A549 (cell line): ENCODE data around the gene SMTNL2.

Experiments used
- CEBPB ChIP-seq, 2 experiments: fragments of >200 bp in 1 of 2; sonication (Bioruptor Twin) in 1 of 2; formaldehyde crosslinking in 1 of 2; IDR thresholded peaks; 2 replicates each; pipeline ENCODE4 v1.6.1; 2012 to 2016
- CHD4 ChIP-seq: fragments of 200-600 bp; sonication (generic); IDR thresholded peaks from 2 replicates; pipeline ENCODE4 v1.6.1; 2016; ENCODE audit warnings: antibody characterized with exemption, mild to moderate bottlenecking, borderline replicate concordance
- CTCF ChIP-seq: fragments of >200 bp; sonication (Bioruptor Twin); formaldehyde crosslinking; IDR thresholded peaks from 3 replicates; pipeline ENCODE4 v1.5.1; 2016
- HOXA7 ChIP-seq: fragments of 250-450 bp; sonication (Bioruptor Pico); IDR thresholded peaks from 2 replicates; pipeline ENCODE4 v1.5.0; 2020; ENCODE audit warnings: mild to moderate bottlenecking, moderate library complexity
- JUN ChIP-seq, 2 experiments: fragments of >200 bp; sonication (Bioruptor Twin); formaldehyde crosslinking; IDR thresholded peaks; 2 replicates in 1 of 2; 3 replicates in 1 of 2; pipeline ENCODE4 v1.6.1; 2016 to 2017
- KDM5A ChIP-seq: fragments of 200-600 bp; sonication (generic); IDR thresholded peaks from 2 replicates; pipeline ENCODE4 v1.6.1; 2016; ENCODE audit warnings: antibody characterized with exemption, mild to moderate bottlenecking
- POLR2A ChIP-seq: IDR thresholded peaks from 2 replicates; pipeline ENCODE4 v1.6.1; 2012; ENCODE audit warnings: mild to moderate bottlenecking, low read length
- RCOR1 ChIP-seq: fragments of 150-350 bp; IDR thresholded peaks from 2 replicates; pipeline ENCODE4 v1.6.1; 2014; ENCODE audit warnings: antibody characterized with exemption, low read length, low read depth
- RNF2 ChIP-seq: fragments of 200-600 bp; sonication (generic); IDR thresholded peaks from 2 replicates; pipeline ENCODE4 v1.6.1; 2016; ENCODE audit warnings: low read depth, mild to moderate bottlenecking, antibody characterized with exemption, moderate library complexity, borderline replicate concordance
- TFCP2L1 ChIP-seq: fragments of 250-450 bp; sonication (Bioruptor Pico); IDR thresholded peaks from 2 replicates; pipeline ENCODE4 v1.5.0; 2021; ENCODE audit warnings: mild to moderate bottlenecking
- ZFP36 ChIP-seq: fragments of 450-650 bp; IDR thresholded peaks from 2 replicates; pipeline ENCODE4 v1.6.1; 2014; ENCODE audit warnings: borderline replicate concordance; ENCODE audit not compliant: partially characterized antibody

- TF ChIP-seq CTCF (no peak), POLR2A (no peak), TFCP2L1 (CRISPR knock-in tag) (no peak), CHD4 (no peak), ZFP36 (no peak), JUN (IDR thresholded peaks at IDR 0.05) (no peak), KDM5A (no peak), HOXA7 (CRISPR knock-in tag) (no peak), RCOR1 (no peak), RNF2 (no peak), CEBPB (IDR thresholded peaks at IDR 0.05) (no peak)
Measured at GRCh38 chr17:4617090-4617489, 32.8 kb downstream of the SMTNL2 start.
